22Rv1 (cell line): ENCODE data around the gene ALDH1L1.

Experiments
- H3K27ac ChIP-seq: fragments of 450-650 bp; 2 replicates; pipeline ENCODE4 v1.5.1; 2017
- ZFX ChIP-seq: fragments of 450-650 bp; IDR thresholded peaks from 2 replicates; pipeline ENCODE4 v1.6.1; 2017; ENCODE audit warnings: antibody characterized with exemption, borderline replicate concordance
- TF ChIP-seq, protein P1 (sequence below): fragments of 450-650 bp; IDR thresholded peaks from 2 replicates; pipeline ENCODE4 v1.5.1; 2017; ENCODE audit warnings: mild to moderate bottlenecking

Gene ALDH1L1

DNA sequence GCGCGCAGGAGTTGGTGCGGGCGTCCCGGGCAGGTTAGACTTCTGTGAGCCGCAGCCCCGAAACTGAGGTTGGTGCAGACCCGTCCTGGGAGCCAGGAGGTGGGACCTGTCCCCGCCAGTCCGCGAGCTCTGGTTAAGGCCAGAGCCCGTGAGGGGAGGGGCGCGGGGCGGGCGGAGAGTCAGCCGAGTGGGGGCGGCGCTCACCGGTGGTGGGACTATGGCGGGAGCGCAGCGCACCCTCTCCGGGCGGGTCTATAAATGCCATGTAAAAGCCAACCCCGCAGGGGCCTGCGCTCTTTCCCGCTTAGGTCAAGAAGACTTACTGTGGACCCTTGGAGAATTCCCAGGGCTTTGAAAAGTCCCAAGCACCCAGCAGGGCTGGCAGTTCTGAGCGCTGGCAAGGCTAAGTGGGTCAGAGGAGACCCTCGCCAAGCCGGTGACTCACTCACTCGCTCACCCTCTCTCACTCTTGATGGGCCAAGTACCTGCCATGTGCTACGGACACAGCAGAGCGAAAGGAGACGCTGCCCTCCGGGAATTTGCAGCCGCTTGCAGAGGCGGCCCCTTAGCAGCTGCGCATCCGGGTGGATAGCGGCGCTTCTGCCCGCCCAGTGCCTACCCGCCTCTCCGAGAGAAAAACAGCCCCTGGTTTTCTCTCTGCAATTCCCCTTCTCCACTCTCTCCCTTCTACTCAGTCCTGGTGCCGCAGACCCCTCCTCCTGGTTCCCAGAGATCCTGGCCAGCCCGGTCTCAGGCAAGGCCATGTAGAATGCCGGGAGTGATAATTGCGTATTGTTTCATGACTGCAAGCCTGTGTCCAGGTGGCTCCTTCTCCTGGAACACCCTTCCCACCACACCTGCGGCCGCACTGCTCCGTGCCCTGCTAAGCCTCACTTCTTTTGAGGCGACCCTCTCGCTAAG is at the start of gene ALDH1L1:
TSS of gene ALDH1L1 (minus strand) at position 110 of the 921 bp plus-strand sequence. CDS start 19,607 bp downstream, outside the sequence.
- TF ChIP-seq ZFX: no peak
- TF ChIP-seq, protein P1, sequence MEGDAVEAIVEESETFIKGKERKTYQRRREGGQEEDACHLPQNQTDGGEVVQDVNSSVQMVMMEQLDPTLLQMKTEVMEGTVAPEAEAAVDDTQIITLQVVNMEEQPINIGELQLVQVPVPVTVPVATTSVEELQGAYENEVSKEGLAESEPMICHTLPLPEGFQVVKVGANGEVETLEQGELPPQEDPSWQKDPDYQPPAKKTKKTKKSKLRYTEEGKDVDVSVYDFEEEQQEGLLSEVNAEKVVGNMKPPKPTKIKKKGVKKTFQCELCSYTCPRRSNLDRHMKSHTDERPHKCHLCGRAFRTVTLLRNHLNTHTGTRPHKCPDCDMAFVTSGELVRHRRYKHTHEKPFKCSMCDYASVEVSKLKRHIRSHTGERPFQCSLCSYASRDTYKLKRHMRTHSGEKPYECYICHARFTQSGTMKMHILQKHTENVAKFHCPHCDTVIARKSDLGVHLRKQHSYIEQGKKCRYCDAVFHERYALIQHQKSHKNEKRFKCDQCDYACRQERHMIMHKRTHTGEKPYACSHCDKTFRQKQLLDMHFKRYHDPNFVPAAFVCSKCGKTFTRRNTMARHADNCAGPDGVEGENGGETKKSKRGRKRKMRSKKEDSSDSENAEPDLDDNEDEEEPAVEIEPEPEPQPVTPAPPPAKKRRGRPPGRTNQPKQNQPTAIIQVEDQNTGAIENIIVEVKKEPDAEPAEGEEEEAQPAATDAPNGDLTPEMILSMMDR: no peak
- H3K27ac ChIP-seq: no peak within 1 kb of the TSS

DNA sequence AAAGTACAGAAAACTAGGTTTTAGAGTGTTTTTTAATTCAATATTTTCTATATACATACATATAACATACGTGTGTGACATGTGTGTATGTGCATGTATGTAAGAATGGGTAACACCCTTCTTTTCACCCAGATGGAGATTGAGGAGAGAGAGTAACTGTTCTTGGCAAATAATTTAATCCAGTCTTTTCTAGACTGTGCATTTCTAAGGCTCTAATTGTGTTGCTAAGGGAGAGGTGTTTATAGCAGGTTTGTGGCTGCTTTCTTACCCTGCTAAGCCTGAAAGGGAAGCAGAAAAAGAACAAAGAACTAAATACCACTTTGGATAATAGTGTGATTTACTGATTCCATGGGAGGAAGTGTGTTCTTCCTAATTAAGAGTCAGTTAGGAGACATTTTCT is 46.0 kb upstream of the ALDH1L1 start:
- TF ChIP-seq, protein P1: no peak
- no peak for TF ChIP-seq ZFX

DNA sequence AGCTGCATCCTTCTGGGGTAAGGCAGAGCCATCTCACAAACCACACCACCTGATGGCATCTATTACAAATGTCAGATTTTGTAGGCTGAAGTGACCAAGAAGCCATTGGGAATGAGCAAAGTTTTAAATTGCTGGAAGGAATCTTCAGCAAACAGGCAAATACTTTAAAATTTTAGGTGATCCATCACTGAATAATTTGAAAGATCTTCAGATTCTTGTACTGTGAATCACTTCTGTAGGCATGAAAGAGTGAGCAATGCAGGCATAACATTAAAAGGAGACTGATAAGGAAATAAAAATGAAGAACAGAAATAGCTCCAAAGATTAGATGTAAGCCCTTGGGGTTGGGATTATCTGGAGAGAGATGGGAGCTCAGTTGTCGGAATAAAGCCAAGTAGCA is 36.0 kb upstream of the ALDH1L1 start:
- H3K27ac ChIP-seq: no peak overlapping the region

More for the DNA sequence above, 46.0 kb upstream of the ALDH1L1 start:
- peak overlapping the region; percentile 30; the same call in 1 of the 2 replicates for H3K27ac ChIP-seq

DNA sequence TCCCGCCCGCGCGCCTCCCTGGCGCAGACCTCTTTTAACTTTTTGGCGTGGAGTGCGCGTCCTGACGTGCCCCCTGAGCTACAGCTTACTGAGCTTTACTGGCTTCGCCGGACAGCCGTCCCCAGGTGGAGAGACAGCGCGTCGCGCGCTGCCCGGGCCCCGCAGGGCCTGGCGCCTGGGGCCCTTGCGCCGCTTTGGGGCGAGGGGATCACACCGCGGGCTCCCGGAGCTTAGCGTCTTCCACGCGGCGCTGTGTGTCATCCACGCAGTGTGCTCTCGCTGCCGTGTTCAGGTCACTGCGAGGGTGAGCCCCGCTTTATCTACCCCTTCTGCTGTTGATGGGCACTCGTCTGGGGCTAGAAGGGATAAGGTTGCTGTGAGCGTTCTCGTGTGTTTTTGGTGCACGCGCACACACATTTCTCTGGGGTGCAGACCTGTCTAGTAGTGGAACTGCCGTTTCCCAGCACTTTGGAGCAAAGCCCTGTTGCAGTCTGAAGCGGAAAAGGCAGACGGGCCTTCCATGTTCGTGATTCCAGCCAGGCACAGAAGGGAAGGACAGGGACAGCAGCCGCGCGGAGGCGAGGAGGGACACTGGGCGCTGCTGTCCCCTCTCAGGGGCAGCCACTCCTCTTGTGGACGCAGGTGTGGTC is 33.1 kb upstream of the ALDH1L1 start:
- TF ChIP-seq, protein P1: peak; percentile 33
- TF ChIP-seq ZFX: no peak
- H3K27ac ChIP-seq: no peak overlapping the region

More for the DNA sequence above, 36.0 kb upstream of the ALDH1L1 start:
- TF ChIP-seq ZFX: no peak
- TF ChIP-seq, protein P1: no peak

DNA sequence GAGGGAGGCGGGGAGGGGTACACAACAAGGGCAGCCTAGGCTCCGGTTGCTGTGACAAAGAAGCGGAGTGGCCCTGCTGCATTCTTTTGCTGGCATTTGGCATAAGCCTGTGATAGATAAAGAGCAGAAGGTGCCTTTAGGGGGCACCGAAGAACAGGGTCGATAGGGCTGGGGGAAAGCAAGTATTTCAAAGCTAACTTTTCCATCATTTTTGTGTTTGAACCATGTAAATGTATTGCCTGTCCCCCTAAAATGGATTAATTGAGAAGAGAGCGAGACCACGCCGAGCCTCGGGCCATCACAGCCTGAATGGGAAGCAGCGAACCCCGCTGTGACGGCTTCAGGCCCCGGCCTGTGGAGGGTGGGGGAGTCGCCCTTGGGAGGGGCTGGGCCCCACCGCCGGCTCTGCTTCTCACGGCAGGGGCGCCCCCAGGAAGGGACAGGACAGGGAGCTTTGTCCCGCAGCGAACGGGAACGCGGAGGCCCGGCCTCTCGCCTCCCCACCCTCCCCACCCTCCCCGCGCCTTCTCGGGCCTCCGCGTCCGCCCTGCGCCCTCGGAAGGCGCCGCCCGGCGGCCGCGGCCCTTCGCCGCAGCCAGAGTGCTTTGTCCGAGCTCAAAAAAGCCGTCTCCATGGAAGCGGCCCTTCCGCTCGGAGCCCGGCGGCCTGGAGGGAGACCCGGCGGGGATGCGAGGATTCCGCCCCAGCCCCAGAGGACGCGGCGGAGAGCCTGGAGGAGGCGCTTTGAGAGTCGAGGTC is 32.4 kb upstream of the ALDH1L1 start:
- TF ChIP-seq, protein P1: peak; percentile 74
- TF ChIP-seq ZFX: no peak

DNA sequence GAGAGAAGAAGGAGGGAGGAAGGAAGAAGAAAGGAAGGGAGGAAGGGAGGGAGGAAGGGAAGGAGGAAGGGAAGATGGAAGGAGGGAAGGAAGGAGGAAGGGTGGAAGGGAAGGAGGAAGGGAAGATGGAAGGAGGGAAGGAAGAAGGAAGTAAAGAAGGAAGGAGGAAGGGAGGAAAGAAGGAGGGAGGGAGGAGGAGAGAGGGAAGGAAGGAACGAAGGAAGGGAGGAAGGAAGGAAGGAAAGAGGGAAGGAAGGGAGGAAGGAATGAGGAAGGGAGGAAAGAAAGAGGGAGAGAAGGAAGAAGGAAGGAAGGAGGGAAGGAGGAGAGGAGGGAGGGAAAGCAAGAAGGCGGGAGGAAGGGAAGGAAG is 31.8 kb upstream of the ALDH1L1 start:
- H3K27ac ChIP-seq: no peak overlapping the region

More for the DNA sequence above, 32.4 kb upstream of the ALDH1L1 start:
- no peak overlapping the region for H3K27ac ChIP-seq

More for the DNA sequence above, 31.8 kb upstream of the ALDH1L1 start:
- no peak for TF ChIP-seq ZFX
- TF ChIP-seq, protein P1: no peak
